Endothelial cell of umbilical vein (primary cell): ENCODE data around the gene MYO1E.

Experiments used
- CTCF ChIP-seq, 2 donors: IDR thresholded peaks; 1 replicate in 1 of 2; 2 replicates in 1 of 2; pipeline ENCODE4 v1.5.1; 2011; ENCODE audit warnings: low read length in 2 of 2, mild to moderate bottlenecking in 2 of 2, moderate library complexity in 2 of 2, control low read depth in 1 of 2, inconsistent platforms in 1 of 2, low read depth in 1 of 2; ENCODE audit not compliant: insufficient read depth in 1 of 2; ENCODE audit errors: extremely low read depth in 1 of 2
- EZH2 ChIP-seq: IDR thresholded peaks from 2 replicates; pipeline ENCODE4 v1.6.1; 2012; ENCODE audit warnings: borderline replicate concordance, low read depth, mild to moderate bottlenecking, moderate library complexity, low read length, inconsistent platforms; ENCODE audit not compliant: severe bottlenecking
- JUN ChIP-seq: IDR thresholded peaks from 2 replicates; pipeline ENCODE4 v1.6.1; 2011; ENCODE audit warnings: borderline replicate concordance, low read depth; ENCODE audit not compliant: insufficient read length, insufficient read depth
- MAX ChIP-seq: IDR thresholded peaks from 2 replicates; pipeline ENCODE4 v1.6.1; 2011; ENCODE audit not compliant: insufficient read depth, insufficient read length
- MYC ChIP-seq: IDR thresholded peaks from one replicate; pipeline ENCODE4 v1.6.1; 2011; ENCODE audit warnings: mild to moderate bottlenecking, low read depth, low read length
- POLR2A ChIP-seq: IDR thresholded peaks from 2 replicates; pipeline ENCODE4 v1.6.1; 2012; ENCODE audit warnings: low read depth, mild to moderate bottlenecking, control low read depth, low read length
- POLR2AphosphoS5 ChIP-seq: IDR thresholded peaks from 2 replicates; pipeline ENCODE4 v1.6.1; 2012; ENCODE audit warnings: low read depth, mild to moderate bottlenecking, control low read depth, low read length, moderate library complexity; ENCODE audit not compliant: insufficient read depth

GRCh38 chr15:59250249-59250648, 122.4 kb downstream of the MYO1E start:
- TF ChIP-seq JUN, result no peak
- no peak for TF ChIP-seq MYC
- no peak for TF ChIP-seq CTCF (IDR thresholded peaks at IDR 0.05; ENCODE audit: extremely low read depth in 1 of 2, insufficient read depth in 1 of 2, low read depth in 1 of 2, low read length in 2 of 2)
- no peak for TF ChIP-seq POLR2A
- TF ChIP-seq POLR2AphosphoS5, result no peak
- no peak for TF ChIP-seq EZH2
- TF ChIP-seq MAX, result no peak
